GM21360 (cell line): ENCODE results near the gene POLR1H.

Source experiments
- ATAC-seq: cut with Tn5 transposase; IDR thresholded peaks from one replicate; pipeline ENCODE4 v1.9.1; 2021; ENCODE audit warnings: mild to moderate bottlenecking, moderate library complexity; ENCODE audit not compliant: unreplicated experiment

POLR1H gene

DNA sequence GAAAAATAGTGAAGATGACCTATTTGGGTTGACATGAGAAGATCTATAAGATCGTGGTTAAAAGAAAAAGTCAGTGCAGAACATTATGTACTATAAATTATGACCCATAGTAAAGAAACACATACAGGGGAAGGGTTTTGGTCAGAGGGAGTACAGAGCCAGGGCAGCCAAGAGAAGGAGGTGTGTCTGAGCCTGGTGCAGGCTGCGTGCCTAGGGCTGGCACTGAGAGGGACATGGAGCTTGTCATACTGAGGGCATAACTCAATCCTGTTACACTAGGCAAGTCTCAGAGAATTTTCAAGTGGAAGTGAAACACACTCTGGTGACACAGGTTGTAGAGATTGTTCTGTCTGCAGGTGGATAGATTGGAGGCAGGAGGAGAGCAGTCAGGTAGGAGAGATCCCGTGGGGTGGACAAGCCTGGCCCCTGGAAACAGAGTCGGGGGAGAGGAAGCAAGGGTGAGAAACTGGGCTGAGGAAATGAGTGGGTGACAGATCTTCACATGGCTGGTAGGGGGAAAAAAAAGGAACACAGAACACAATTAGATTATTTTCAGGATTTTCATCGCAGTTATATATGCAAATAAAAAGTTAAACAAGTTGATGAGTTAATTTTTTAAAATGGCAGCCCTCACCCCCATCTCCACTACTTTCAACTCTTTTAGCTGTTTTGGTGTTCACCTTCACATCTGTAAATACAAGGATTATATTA lies 33.0 kb downstream of the POLR1H start:
- ATAC-seq: no peak

DNA sequence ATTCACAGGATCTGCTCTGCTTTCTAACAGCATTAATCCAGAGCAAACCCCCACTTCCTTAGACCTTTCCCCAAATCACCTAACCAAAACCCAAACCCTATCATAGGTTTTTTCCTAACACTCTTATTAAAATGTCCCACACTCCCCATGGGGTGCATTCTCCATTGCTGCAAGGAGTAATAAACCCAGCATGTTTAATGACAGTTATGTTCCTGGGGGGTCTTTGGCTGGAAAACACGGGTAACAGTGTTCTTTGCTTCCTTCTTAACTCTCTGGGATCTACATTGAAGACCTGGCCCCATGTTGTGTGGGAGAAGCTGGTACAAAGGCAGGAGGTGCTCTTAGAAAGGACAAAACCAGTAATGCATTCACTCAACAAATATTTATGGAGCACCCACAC lies 35.8 kb downstream of the POLR1H start:
- ATAC-seq: no peak

DNA sequence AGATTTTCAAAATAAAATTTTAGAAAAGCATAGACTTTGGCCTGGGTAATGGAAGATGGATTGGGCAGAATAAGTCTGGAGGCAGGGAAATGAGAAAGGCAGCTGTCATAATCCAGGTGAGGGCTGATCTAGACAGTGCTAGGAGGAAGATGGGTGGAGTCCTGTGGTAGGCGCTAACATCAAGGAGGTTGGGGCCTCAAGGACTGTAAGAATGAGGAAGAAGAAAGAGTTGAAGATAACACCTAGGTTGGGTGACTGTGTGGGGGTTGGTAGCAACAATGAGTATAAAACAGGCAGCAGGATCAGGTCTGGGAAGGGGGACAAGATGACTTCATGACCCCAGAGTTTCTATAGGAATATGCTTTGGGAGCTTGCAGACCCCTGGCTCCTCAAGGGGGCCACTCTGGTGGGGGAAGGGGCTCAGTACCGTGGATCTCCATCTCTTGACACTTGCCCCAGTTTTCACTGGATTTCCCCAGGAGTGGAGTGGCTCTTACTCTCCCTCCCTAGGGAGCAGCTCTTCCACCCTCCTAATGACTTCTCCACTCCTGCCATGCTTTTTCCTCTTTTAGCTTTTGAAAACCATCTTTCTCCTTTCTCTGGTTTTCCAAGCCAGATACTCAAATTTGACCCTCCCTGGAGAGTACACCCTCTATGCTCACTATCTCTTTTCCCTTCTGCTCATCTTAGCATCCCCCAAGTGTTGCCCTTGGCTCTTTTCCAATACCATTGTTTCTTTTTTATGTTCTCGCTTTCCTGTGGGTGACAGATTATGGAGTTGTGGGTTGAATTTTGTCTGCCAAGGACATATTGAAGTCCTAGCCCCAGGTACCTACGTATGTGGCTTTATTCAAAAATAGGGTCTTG lies 37.1 kb downstream of the POLR1H start:
- ATAC-seq: no peak

DNA sequence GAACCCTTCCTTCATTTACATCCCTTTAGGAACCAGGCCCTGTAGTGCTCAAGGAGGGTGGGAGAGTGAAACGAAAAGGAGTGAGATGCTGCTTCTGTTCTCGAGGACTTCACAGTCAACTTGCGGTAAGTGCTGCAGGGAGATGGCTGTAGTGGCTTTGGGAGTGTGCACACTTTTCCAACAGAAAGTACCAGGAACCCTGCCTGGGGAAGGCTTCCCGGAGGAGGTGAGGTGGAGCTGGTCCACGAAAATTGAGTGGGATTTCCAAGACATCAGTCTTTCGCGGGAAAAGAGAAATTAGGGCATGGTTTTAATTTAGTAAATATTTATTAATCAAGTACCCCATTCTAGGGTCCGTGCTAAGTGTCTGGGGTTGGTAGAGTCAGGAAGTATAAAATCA lies 39.1 kb downstream of the POLR1H start:
- no peak for ATAC-seq

DNA sequence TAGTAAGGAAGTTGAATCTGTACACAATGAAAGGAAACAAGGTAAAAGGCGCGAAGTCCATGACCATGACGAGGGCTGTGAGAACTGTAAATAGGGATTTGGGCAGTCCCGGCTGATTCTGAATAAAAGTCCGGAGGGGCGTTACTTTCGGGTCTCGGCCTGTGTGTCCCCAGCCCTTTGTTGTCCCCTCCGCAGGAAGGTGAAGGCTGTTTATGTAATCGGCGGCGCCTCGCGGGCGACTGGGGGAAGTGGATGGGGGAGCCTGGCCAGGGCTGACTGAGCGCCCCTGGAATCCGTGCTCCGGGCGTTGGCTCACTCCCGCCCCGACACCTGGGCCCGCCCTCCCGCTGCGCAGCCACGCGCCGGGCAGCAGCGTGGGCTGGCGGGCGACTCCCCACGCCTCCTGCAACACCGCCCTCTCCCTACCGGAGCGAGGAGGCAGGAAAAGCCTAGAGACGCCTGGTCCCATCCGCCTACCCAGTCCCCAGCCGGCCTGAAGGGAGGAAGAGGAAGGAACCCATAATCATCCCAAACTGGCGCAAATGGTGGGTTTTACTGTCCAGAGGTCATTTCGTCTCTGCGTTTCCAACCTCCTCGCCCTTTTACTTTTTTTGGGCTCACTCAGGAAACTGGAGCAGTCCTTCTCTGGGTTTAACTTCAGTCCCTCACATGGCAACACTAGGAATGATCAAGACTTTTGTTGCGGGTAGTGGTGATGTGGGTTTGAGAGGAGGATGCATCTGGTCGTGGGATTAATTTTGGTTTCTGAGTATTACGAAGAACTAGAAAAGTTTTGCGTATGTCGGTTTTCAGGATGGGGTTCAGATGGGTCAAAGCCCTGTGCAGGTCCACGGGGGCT lies 39.7 kb downstream of the POLR1H start:
- ATAC-seq: no peak

DNA sequence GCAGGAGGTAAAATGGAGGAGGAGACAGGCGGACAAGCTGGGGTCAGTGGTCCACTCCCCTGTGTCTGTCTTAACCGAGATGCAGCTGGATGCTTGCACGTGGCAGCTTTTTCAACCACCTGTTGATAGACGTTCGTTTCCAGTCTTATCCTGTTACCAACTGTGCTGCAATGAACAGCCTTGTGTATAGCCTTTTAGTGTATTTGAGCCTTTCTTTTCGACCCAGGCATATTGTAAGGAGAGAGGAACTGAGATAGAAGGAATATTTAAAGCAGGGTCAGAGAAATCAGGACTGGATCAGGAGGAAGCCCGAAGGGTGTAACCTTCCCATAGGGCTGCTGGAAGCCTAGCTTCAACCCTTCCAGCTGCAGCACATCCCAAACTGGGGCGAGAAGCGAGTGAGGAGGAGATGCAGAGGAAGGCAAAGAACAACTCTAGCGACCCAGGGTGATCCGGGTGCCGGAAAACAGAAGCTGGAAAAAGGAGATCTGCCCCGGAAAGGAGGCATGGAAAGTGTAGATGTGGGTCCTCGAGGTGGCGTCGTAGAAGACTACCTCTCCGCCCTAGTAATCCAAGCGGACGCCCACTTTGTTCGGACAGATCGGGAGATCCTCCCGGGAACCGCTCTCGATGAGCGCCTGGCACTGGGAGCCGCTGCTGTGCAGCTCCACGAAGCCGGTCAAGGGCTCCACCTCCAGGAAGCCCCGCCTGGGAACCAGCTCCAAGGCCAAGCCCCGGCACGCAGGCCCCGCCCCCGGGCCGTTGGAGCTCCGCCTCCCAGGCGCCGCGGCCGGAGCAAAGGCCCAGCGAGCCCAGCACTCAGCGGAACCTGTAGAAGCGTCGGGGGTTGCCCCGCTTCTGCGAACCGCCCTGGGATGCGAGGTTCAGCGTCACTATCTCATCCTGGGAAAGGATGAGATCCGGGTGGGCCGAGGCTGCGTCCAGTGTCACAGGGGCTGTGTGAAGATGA lies 40.7 kb downstream of the POLR1H start:
- no peak for ATAC-seq

DNA sequence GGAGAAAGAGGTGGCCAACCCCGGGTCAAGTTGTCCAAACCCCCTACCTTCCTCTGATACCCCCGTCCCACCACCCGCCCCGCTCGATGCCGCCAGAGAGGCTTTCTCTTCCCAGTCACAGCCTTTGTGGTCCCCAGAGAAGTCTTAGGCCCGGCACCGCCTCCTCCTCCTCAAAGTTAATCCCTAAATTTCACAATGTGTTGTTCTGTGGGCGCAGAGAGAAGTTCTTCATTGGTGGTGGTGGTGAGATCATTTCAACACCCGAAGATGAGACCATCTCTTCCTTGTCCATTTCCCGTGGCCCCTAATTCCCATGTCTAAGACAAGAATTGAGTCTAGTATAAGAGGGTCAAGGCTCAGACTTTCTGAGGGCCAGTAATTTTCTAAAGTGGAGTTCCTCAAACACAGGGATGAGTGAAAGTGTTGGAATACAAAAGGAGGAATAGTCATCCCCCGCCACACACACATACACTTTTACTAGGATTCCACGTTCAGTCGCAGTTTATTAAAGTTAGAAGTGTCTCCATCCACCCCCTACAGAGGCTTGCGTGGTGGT lies 41.4 kb downstream of the POLR1H start:
- ATAC-seq: no peak

DNA sequence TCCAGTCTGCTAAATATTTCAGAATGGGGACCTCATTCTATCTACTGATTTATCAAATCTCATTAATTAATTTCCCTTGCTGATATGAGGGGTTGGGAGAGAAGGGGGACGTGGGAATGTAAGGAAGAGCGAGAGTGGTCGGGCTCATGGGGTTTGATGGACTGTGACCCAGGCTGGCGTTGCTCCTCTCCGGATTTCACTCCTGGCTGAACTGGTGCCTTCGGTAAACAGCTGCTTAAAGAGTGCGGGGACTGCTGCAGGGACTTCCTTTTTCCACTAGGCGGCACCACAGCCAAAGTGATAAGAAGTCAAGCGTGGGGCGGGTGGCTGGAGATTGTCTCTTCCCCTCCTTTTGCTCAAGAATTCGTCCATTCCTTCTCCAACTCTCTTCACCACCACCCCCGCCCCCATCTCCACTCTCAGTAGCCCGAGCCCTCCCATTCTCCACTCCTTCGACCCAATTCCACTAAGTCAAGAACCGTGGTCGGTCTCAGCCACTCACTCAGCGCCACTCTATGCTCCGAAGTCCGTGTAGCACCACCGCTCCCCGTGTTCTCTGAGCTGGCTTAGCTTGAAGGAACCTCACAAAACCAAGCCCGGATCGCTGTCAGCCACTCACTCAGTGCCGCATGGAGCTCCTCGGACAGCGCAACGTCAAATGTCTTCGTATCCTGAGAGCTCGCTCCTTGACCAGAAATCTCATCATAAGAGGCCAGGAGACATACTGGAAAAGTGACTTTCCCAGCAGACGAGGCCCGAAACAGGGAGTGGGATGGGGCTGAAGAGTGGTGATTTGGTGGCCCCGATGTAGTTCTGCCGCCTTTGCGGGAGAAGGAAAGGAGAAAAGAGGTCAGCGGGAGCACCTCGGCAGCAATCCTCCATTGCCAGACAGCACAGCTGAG lies 42.2 kb downstream of the POLR1H start:
- peak; percentile 57 for ATAC-seq

DNA sequence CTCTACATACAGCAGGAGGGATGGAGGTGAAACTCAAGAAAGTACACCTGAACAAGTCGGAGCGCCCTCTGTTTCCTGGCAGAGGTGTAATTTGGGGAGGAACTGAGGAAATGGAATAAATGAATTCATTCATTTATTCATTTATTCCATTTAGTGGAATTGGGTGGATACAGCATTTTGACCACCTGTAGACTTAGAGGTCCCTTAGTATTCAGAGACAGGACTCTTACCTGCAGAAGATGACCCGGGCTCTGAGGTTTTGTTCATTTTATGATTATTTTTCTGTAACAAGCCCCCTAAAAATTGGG lies 42.8 kb downstream of the POLR1H start:
- ATAC-seq: no peak

DNA sequence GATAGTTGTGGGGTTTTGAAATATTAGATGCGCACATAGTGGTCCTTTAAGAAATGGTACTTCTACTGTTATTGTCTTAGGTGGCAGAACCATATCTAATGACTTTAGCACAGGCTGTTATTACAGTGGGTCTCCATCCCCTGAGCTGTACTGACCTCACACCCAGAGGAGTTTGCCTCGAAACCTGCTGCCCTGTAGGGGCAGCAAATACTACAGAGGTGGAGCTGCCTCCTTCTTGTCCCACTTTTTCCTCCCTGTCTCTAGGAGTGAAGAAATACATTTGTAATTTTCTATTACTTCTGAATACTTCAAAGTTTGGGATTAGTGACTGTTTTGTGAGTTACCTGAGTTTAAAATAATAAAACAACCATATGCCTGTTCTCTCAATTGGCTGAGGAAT lies 43.6 kb downstream of the POLR1H start:
- ATAC-seq: no peak

DNA sequence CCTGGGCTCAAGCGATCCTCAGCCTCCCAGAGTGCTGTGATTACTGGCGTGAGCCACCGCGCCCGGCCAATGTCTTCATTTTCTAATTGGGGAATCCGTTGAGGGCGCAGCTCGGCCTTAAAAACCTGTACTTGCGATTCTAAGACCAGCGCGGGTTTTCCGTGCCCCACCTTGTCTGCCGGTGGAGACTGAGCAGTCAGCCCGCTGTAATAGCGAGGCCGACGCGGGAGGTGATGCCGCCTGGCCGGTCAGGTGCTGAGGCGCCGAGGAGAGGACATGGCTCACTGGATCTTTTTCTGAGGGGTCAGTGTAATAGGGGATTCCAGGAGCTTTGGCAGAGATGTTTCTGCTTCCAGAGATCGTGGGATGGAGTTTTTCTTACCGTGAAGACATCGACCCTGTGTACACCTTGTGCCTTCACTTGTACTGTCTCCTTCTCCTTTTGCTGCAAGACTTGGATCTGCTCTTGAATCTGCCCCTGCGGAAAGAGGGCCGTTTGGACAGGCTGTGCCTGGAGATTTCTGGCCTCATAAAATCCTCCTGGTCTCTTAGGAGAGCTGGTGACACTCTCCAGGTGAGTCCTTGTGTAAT lies 50.3 kb downstream of the POLR1H start:
- no peak for ATAC-seq

DNA sequence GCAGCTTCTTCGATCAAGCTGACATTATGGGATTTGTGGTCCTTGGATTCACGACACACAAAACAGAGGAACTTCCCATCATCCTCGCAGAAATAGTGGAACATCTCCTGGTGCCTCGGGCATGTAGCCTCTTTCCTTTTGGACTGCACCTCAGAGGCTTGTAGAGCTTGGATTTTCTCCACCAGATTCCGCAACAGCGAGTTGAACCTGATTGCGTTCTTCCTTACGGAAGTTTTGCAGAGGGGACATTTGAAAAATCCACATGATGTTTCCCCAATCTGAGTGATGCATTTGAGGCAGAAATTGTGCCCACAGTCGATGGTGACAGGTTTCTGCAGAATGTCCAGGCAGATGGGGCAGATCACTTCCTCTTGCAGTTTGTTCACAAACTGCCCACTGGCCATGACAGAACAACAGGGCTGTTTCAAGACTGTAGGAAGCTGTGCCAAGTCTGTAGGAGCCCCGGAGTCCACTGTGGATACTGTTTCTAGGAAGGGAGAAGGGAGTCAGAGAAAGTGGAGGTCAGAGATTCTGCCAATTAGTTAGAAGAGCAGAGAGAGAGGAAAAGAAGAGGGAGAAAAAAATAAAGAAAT lies 51.4 kb downstream of the POLR1H start:
- ATAC-seq: no peak

DNA sequence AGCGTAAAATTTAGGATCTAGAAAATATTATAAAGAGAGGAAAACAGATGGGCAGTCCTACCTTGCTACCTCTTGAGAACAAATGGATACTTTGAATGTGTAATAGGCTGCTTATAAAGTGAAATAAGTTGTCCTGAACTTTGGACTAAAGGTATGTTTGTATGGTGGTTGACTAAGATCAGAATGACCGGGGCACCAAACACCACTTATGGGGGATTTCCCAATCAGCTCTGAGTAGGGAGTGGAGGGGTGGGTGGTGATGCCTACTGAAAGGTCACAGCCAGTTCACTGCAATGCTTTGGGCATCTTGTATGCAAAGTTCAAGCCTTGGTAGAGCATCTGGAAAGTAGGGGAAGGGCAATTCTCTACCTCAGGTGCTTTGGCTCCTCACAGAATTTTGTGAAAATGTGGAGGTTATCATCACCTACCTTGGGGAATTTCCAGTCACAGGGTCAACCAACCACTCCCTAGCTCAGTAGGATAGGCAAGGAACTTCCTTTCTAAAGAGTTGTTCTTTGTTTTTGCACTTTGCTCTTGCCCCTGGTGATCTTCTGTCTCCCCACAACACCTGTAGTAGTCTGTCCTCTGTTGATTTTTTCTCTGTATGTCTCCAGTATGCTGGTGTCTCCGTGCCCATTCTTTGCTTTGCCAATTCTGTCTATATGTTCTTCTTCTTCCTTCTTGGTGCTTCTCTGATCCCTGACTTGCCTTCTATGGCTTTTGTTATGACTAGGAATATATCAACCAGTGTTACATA lies 52.1 kb downstream of the POLR1H start, which contains the start of gene TRIM31:
Gene TRIM31 (minus strand): TSS at position 88 of the 757 bp plus-strand sequence. CDS start 285 bp downstream, outside the sequence.
- ATAC-seq: no peak

DNA sequence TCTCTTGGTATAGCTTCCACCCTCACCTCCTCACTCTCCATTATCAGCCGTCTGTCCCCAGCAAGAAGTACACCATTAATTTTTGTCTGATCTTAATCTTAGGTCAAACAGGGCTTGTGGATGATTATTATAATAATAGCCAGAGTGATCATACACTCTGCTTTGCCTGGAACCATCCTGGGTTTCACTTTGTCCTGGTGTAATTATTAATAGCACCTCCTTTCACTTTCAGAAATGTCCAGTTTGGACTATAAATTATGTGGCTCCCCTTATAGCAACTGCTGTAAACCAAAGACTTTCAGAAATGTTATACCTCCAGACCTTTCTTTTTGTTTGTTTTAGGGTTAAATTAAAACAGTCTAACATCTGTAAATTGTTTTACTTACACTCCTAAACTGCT lies 52.8 kb downstream of the POLR1H start:
- ATAC-seq: no peak
